Heart left ventricle (tissue), 13 donors: ENCODE results near the gene FAM184A.

Experiments
- POLR2A ChIP-seq, 2 donors: fragments of 450-650 bp; IDR thresholded peaks; one replicate each; pipeline ENCODE4 v1.6.1; 2017; ENCODE audit warnings: antibody characterized with exemption in 2 of 2, mild to moderate bottlenecking in 2 of 2, moderate library complexity in 2 of 2
- TF ChIP-seq, protein P1 (sequence below), 12 donors: fragments of 200-600 bp; sonication (generic) in 4 of 12; IDR thresholded peaks; one replicate each; pipeline versions ENCODE4 v1.5.0 to v1.8.0; 2018 to 2022; ENCODE audit warnings: antibody characterized with exemption in 12 of 12, mild to moderate bottlenecking in 5 of 12
- donor health status: ischemic (EF 13 %, LVEDD 7.1; RV severe dilation, severe dysfunction).
- donor health status: DM: no; HTN: yes; CAD: no.
- donor health status: DM: no; HTN: no; CAD: no.
- donor health status: ischemic (EF 25% LVEDD 6.9; RV normal size, moderate dysfunction).
- donor health status: ischemic (EF 25% LVEDD 5.7; RV mildly dilated, moderate dysfunction).
- donor health status: ischemic (EF 35%, LVEDD 5.7; RV mildly dilated, moderate dysfunction).
- donor health status: nonischemic (EF 11% LVEDD 7.7; RV severe dilation, severe dysfunction).
- donor health status: DM: yes; HTN: yes; CAD: no.
- donor health status: PGD.
- donor health status: ischemic (EF 29% LVEDD 5.4; RV normal size, mild dysfunction).
- donor health status: nonischemic (EF 23%, LVEDD 6.1; RV moderate dilation, normal function).

GRCh38 chr6:118912646-118913045 lies 165.8 kb downstream of the FAM184A start:
- TF ChIP-seq, protein P1, sequence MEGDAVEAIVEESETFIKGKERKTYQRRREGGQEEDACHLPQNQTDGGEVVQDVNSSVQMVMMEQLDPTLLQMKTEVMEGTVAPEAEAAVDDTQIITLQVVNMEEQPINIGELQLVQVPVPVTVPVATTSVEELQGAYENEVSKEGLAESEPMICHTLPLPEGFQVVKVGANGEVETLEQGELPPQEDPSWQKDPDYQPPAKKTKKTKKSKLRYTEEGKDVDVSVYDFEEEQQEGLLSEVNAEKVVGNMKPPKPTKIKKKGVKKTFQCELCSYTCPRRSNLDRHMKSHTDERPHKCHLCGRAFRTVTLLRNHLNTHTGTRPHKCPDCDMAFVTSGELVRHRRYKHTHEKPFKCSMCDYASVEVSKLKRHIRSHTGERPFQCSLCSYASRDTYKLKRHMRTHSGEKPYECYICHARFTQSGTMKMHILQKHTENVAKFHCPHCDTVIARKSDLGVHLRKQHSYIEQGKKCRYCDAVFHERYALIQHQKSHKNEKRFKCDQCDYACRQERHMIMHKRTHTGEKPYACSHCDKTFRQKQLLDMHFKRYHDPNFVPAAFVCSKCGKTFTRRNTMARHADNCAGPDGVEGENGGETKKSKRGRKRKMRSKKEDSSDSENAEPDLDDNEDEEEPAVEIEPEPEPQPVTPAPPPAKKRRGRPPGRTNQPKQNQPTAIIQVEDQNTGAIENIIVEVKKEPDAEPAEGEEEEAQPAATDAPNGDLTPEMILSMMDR (IDR thresholded peaks at IDR 0.05) = no peak
- no peak for TF ChIP-seq POLR2A (IDR thresholded peaks at IDR 0.05)
